GM21737 (cell line): Measurements from ENCODE around the gene MFRP.

Source experiments
- ATAC-seq: cut with Tn5 transposase; IDR thresholded peaks from one replicate; pipeline ENCODE4 v1.9.1; 2021; ENCODE audit warnings: mild to moderate bottlenecking, moderate library complexity; ENCODE audit not compliant: unreplicated experiment

MFRP gene

DNA sequence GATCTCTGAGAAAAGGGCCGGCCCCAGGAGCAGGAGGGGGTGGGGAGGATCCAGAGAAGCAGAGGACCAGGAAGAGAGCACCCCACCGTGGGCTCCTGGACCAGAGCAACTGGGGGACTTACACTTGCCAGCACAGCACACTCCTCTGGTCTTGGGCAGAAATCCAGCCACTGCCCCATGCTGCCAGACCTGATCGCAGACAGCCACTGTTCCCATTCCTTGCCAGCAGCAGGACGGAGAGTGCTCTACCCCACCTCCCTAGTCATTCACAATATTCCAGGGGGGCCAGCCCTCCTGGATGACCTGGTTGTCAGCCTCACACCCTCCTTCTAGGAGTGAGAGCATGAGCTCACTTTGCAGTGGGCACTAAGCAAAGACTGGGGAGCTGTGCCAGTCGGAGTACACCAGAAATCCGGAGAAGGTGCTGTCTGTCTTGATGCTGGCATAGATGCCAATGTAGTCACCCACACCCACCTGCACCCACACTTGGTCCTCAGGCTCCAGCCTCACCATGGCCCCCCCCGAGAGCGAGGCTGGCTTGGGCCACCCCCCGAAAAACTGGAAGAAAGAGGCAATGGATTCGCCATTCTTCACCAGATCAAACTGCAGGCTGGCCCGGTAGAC lies 7.4 kb downstream of the MFRP start:
- ATAC-seq, result no peak

DNA sequence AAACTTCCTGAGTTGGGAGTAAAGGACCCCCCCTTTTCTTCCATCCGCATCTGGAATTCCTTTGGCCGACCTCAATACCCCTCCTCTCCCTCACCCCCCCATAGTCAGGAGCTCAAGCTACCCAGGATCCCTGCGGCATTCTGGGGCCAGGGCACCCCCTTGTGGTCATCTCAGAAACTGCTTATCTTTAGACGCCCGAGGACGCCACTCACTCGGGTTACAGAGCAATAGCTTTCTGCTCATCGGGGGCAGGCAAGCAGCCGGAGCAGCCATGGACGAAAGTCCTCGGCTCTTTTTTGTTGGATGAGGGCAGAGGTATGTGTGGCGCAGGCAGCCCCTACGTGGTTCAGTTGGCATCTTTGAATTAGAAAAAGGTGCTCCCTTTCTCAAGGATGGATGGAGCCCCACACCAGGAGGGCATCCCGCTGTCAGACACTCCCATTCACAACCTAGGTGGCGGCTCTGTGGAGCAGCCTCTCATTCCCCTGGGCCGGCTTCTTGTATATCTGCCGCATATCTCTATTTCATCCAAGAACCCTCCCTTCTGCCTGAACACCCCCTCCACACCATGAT lies 8.1 kb downstream of the MFRP start:
- no peak for ATAC-seq

DNA sequence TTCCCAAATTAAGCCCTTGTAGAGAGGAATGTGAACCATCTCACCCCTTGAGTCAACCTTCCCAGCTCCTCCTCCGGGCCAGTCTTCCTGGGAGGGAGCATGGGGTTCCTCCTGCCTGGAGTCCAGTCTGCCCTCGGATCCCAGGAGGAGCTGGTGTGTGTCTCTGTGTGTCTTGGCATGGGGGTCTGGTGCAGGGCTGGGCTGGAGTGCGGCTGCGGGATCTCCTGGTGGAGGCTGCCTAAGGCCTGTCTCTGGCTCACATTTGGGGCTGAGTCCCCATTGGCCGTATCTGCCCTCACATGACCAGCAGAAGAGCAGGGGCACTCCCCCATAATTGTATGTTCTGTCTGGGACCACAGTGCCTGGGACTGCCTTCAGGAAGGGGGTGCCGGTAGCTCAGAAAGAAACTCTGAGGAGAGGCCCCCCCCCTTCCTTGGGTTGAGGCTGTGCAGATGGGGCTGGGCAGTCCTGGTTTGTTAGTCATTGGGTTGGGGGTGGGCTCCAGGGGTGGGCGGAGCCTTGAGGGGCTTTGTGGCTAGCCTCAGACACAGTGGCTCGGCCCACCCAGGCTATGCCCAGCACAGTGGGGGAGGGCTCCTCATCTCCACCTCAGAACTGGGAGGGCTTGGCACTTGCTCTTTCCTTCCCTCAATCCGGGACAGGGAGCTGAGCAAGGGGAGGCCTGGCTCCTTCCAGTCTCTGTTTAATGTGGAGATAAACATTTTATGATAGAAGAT lies 8.8 kb downstream of the MFRP start:
- no peak for ATAC-seq

DNA sequence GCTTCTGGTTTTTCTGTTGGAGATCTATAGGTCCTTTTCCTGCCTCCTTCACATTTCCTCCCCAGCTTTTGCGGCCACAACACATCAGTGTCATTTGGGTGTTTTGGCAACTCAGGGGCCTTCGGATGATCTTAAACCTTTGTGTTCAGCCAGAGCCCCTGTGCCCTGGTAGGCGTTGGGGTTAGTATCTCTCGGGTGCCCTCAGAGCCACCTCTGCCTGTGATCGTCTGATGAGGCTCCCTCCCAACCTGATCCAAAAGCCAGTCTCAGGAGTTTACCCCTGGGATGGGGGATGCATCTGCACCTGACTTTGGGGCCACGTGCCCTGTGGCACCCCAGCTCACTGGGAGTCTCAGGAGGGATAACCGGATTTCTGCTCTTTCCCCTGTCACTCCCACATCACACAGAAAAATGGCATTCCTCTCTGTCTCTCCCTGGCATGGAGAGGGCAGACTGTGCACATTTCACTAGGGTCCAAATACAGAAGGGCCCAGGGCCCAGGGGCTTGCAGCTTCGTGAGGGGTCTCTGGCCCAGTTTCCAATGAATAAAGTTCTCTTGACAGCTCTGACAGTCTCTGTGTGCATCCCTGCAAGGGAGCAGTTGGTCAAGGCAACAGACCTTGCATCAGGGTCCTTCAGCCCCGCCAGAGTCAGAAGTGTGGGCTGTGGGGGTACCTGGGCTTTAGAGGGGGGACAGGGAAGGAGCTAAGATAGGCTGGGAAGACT lies 9.6 kb downstream of the MFRP start:
- ATAC-seq, result no peak

DNA sequence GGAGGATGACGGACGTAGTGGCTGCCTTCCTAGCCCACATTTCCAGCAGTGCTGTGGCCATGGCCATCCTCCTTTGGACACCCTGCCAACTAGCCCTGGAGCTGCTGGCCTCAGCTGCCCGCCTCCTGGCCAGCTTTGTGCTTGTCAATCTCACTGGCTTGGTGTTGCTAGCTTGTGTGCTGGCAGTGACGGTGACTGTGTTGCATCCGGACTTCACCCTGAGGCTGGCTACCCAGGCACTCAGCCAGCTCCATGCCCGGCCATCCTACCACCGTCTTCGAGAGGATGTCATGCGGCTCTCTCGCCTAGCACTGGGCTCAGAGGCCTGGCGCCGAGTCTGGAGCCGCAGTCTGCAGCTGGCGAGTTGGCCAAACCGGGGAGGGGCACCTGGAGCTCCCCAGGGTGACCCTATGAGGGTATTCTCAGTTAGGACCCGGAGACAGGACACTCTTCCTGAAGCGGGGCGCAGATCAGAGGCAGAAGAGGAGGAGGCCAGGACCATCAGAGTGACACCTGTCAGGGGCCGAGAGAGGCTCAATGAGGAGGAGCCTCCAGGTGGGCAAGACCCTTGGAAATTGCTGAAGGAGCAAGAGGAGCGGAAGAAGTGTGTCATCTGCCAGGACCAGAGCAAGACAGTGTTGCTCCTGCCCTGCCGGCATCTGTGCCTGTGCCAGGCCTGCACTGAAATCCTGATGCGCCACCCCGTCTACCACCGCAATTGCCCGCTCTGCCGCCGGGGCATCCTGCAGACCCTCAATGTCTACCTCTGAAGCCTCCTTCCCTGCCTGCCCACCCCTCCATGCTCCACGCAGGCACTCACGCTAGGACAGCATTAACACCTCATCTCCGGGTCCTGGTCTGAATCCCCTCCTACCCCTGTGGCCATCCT lies 10.6 kb downstream of the MFRP start:
- no peak for ATAC-seq

DNA sequence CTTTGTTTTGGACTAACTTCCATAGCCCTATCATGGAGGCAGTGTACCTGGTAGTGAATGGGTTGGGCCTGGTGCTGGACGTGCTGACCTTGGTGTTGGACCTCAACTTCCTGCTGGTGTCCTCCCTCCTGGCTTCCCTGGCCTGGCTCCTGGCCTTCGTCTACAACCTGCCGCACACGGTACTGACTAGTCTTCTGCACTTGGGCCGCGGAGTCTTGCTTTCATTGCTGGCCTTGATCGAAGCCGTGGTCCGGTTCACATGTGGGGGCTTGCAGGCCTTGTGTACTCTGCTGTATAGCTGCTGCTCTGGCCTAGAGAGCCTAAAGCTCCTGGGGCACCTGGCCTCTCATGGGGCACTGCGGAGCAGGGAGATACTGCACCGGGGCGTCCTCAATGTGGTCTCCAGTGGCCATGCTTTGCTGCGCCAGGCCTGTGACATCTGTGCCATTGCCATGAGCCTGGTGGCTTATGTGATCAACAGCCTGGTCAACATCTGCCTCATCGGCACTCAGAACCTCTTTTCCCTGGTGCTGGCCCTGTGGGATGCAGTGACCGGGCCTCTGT lies 11.3 kb downstream of the MFRP start:
- ATAC-seq, result no peak

DNA sequence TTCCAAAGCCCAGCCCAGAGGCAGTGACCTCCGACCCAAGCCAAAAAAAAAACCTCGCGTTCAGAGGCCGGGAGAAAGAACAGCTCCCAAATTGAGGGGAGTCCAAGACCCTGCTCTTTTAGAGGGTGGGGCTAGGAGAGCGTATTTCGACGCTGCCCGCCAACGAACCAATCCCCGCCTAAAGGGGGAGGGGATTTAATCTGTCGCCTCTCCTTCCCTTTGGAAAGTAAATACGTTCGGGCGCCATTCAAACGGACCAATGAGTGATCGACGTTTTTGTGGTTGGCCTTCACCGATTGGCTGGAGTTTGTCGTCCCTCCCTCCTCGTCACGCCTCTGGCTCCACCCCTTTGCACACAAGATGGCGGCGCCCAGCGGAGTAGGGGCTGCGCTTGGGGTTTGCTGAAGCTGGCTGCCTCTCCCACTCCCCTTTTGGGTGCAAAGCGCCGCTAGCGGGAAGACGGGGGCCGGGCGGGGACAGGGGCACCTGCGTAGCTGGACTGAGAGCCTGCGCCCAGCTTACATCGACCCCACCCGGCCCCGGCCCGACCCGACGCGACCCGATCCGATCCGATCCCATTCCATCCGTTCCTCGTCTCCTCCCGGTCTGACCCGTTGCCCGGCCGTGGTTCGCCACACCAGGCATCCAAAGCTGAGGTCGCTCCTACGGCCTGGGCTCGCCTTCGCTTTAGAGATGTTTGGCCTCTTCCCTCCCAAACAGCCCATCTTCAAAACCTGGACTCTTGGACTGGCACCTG lies 12.2 kb downstream of the MFRP start, which contains the start of gene RNF26:
Gene RNF26, plus strand, starts transcription at position 354 of the 757 bp plus-strand sequence. CDS start 596 bp downstream, outside the sequence.
- peak; percentile 92 for ATAC-seq

DNA sequence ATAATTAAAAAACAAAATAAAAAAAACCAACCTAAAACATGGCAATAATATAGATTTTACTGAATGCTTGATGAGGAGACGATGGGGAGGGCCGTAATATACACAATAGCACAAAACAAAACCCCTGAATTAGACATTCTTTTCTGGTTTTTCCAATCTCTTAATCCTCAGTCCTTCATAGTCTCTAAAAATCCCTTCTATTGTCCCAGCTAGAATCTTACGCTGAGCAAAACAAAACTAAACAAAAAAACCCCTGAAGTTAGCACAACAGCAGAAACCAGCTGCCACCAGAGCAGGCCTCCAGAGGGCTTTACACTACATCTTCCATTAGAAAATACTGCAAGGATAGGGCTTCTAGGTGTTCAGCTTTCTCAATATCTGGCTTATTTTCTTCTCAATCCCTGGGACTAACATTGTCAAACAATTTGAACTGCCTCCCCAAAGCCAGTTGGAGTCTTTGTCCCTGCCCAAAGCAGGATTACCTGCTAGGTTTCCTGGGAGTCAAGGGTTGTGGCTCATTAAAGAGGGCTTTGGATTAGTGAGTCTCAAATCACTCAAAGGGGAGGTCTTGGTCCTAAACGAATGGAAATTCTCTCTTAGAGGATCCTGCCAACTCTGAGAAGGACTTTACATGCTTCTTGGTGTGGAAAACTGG lies 14.3 kb downstream of the MFRP start:
- no peak for ATAC-seq

DNA sequence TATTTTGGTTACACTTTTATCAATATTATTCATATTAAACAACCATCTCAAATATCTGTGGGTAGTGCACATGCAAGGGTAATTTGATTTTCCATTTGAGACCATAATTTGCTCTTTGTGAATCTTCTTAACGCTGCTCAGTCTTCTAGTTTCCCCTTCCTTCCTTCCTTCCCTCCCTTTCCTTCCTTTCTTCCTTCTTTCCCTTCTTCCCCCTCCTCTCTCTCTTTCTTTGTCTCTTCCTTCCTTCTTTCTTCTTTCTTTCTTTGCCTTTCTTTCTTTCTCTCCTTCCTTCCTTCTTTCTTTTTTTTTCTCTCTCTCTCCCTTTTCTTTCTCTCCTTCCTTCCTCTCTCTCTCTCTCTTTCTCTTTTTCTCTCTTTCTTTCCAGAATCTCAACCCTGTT lies 16.3 kb downstream of the MFRP start:
- no peak for ATAC-seq

DNA sequence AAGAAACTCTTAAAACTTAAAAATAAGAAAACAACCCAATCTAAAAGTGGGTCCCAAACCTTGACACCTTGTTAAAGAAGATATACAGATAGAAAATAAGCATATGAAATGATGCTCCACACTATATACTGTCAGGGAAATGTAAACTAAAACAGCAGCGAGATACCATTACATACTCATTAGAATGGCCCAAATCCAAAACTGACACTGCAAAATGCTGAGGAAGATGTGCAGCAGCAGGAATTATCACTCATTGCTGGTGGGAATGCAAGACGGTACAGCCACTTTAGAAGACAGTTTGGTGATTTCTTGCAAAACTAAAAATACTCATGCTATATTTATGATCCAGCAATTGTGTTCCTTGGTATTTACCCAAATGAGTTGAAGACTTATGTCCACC lies 17.2 kb downstream of the MFRP start:
- ATAC-seq, result no peak

DNA sequence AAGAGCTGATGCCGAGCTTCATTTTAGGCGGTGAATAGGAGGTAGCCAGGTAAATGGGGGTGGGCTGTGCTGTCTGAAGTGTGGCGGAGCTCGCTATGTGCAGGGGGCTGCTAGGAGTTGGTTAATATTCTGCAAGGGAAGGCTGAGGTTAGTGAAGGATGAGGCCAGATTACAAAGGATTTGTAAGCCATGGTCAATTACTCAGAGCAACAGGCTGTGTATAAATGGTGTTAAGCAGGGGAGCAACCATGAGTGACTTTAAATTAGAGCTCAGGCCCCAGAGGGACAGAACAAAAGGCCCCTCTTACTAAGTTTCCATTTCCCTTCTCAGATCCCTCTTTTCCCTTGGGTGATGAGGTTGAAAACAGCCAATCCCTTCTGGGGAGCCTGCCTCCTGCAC lies 22.3 kb downstream of the MFRP start:
- ATAC-seq, result no peak

DNA sequence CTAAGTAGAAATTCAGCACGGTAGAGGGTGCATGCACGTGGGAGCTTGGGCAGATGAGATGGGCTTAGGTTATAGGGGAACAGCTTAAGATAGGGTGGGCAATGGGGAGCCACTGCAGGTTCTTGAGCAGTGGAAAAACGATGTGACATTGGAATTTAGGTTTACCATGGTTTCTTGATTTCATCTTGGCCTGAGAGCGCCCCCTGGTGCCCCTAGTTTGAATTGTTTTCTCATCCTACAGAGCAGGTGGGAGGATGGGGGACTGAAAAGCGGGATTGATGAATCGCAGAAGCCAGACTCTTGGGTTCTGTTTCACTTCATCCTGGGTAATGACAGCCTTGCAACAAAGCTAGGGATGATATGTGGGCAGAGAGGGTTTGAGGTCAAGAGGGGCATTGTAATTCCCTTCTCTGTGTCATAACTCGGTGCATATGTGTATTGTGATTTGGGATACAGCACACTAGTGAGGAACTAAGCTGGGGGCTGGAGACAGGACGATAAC lies 22.9 kb downstream of the MFRP start:
- ATAC-seq, result no peak

DNA sequence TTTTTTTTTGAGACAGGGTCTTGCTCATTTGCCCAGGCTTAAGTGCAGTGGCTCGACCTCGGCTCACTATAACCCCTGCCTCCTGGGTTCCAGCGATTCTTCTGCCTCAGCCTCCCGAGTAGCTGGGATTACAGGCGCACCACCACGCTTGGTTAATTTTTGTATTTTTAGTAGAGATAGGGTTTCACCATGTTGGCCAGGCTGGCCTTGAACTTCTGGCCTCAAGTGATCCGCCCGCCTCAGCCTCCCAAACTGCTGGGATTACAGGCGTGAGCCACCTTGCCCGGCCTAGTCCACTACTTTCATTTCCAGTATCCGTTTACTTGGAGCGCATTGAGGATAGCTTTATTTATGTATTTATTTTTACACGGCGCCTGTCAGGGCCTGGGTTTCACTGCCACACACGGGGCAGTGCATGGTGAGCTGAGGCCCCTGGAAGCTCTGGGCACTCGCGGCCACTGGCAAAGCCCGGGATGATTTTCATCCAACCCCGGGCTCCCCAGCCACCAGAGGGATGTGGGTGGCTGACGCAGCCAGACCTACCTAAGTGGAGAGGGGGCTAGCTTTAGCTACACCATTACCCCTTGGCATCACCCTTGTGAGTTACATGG lies 23.5 kb downstream of the MFRP start:
- no peak for ATAC-seq

DNA sequence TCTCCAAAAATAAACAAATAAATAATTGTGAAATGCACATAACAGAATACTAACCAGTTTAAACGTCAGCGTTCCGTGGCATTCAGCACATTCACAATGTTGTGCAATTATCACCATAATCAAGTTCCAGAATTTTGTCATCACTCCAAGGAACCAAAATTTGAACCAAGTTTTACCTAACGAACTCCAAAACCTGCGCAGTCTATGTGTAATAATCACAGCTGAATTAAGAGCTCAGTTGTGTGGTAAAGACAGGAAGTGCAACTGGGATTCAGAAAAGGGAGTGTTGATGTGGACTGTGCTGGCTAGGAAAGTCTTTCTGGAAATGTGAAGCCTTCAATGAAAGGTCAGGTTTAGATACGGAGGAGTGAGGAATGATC lies 24.2 kb downstream of the MFRP start:
- no peak for ATAC-seq

DNA sequence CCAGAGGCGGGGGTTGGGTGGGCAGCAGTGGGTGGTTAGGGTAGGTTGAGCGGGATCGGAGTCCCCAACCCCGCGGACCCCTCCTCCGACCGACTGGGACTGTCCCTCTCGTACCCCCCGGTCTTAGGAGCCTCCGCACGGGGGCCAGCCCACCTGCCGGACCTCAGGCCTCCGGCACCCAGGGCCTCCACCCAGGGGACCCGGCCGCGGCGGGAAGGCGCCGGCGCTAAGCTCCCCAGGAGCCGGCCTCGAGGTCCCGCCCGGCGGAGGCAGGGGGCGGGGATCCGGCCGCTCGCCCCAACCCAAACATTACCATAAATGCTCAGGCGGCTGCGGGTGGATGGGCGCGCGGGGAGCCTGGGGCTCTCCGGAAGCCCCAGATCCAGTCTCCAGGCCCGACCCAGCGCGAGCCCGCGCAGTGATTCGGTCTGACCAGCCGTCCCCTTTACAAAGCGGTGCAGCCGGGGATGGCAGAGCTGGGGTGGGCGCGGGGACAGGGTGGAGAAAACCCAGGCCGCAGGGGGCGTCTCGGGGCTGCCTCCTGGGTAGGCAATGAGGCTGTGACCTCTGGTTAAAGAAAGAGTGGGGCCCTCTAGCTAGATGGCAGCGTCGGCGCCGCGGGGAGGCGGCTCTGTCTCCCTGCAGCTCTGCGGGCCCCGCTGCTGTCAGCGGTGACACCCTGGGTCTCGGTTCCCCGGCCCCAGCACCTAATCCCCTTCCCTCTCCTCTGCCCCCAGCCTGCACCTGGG lies 25.6 kb downstream of the MFRP start:
- ATAC-seq, result peak; percentile 52

DNA sequence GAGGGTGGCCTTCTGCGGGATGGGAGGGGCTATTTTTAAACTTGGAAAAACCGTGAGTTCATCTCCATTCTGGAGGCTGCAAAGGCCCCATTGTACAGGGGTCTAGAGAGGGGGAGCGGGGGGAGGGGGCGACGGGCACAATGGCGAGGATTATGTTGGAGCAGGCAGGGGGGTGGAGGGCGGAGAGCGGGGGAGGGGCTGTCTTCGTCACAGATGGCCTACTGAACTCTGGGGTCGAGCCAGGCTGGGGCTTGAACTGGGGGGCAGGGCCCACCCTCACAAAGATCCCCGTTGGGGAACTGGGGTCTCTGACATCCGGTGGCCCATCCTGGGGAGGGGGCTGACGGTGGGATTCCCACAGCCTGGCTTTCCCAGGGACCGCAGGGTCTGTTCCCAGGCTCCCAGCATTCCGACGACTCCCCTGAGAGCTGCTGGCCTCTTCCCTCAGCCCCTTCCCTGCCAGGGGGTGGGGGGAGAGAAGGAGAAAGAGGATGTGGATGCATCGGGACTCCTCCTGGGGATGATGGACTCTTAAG lies 26.2 kb downstream of the MFRP start:
- no peak for ATAC-seq

DNA sequence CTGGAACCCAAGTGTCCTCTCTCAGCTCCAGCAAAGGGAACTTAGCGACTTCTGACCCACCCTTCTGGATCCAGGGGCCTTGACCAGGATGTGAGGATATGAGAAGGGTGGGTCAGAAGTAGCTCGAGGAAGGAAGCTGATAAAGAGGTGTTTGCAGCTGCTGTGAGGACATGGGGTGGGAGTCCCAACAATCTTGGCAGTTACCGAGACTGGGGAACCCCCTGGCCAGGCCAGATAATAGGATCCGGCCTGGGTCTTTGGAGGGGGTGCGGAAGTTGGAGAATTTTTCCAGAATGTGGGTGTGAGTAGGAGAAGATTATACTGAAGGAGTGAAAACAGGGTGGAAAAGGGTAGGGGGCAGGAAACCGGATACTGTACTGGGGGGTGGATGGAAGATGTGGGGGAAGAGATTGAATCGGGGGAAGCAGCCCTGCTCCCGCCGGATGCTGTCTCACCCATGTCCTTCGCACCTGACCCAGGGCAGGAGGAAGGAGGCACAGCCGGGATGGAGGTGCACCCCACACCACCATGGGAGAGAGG lies 26.7 kb downstream of the MFRP start:
- no peak for ATAC-seq
